Mucosa of descending colon (tissue), 3 donors: ENCODE results near the gene PHEX. TPM values are rescaled to one million over a fixed set of nuclear protein-coding genes. Genes with fewer than 3 reads are reported as not detected.

Source experiments
- ATAC-seq: fragments of 200-7000 bp; cut with Tn5 transposase; one replicate; pipeline ENCODE4 v1.9.1; 2020; ENCODE audit warnings: mild to moderate bottlenecking, moderate library complexity
- DNase-seq, 3 donors: peaks; one replicate each; pipeline ENCODE4 v3.0.0-alpha.2; 2020
- H3K36me3 ChIP-seq: fragments of 200-600 bp; one replicate; pipeline ENCODE4 v1.8.0; 2021; ENCODE audit warnings: low read depth, mild to moderate bottlenecking
- H3K4me1 ChIP-seq: fragments of 200-600 bp; one replicate; pipeline ENCODE4 v1.8.0; 2021; ENCODE audit warnings: low read depth, mild to moderate bottlenecking
- H3K4me3 ChIP-seq: fragments of 200-600 bp; one replicate; pipeline ENCODE4 v1.8.0; 2021; ENCODE audit warnings: mild to moderate bottlenecking
- H3K9me3 ChIP-seq: fragments of 200-600 bp; one replicate; pipeline ENCODE4 v1.8.0; 2021; ENCODE audit warnings: mild to moderate bottlenecking
- CTCF ChIP-seq: fragments of 200-600 bp; IDR thresholded peaks from one replicate; pipeline ENCODE4 v1.8.0; 2022; ENCODE audit warnings: antibody characterized with exemption, mild to moderate bottlenecking
- intact Hi-C, 2 donors: fragments of 100-400 bp; cut with DNase I in 1 of 2; cut with micrococcal nuclease in 1 of 2; formaldehyde crosslinking; loops; one replicate each; pipeline versions ENCODE4 v1.11.0 to v1.11.1; 2022; cut with DNase I, micrococcal nuclease
- total RNA-seq, 3 donors: library from RNA; stranded (reverse); fragmentation: NEBNext Ultra II Directional in 2 of 3; extraction: Animal tissue kit (Norgen Biotek cat#: 25700) in 2 of 3; gene quantifications; one replicate each; pipeline versions ENCODE4 v1.2.1 to v1.2.4, GENCODE V29; 2021 to 2023
- donor health status: DM: no; HTN: no; CAD: no; lungs with moderate emphysema.
- donor health status: DM: no; HTN: no; CAD: no.
- donor health status: DM: no; HTN: yes; CAD: no.

PHEX gene
- total RNA-seq, 3 donors from 2014 or later, result 0.19 TPM; not detected in 1

- no peaks in the 10 kb centered on the region for H3K9me3 ChIP-seq
- no peaks in the 10 kb centered on the region for H3K4me1 ChIP-seq
- no peak for DNase-seq
- TF ChIP-seq CTCF, result no peak
- no peak for ATAC-seq
- intact Hi-C loops, result no loop called here
- no peaks in the 10 kb centered on the region for H3K36me3 ChIP-seq
- H3K4me3 ChIP-seq, result no peak overlapping the region
These were observed 381 bp downstream of the PHEX start for GRCh38 chrX:22032506-22032905.

DNA sequence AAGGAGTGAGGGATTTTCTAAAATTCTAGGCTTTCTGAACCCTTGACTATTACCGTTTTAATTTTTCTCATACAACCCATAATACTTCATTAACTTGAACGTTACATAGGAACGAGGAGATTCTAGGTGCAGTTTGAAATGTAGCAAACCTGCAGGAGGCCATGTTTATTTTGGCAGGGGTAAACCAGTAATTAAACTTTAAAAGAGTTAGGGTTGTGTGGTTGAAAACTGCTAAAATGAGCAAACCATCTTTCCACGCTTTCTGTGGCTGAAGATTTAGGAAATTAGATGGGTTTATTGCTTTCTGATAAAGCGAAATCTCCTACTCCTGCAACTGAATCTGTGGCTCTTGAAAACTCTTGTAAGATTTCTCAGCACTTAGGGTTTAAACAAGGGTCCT lies 1.7 kb downstream of the PHEX start:
- Histone ChIP-seq H3K36me3 (no peaks in the 10 kb centered on the region), H3K4me3 (no peak overlapping the region), H3K9me3 (no peaks in the 10 kb centered on the region), H3K4me1 (no peaks in the 10 kb centered on the region)
- DNase-seq, result no peak
- no peak for TF ChIP-seq CTCF
- no peak for ATAC-seq
- intact Hi-C loops, result no loop called here

DNA sequence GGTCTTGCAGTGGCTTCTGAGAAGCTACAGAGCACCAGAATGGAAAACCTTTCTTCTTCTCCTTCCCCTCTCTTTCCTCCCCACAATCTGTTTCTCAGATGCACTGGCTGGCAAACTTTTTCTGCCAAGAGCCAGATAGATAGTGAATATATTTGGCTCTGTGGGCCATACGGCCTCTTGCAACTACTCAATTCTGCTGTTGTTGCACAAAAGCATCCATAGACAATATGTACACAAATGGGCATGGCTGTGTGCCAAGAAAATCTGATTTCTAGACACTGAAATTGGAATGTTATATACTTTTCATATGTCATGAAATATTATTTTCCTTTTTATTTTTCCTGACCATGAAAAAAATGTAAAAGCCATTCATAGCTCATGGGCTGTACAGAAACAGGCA lies 3.1 kb downstream of the PHEX start:
- intact Hi-C loops, result no loop called here
- H3K4me3 ChIP-seq, result no peak overlapping the region
- H3K36me3 ChIP-seq, result no peaks in the 10 kb centered on the region
- no peaks in the 10 kb centered on the region for H3K9me3 ChIP-seq
- no peaks in the 10 kb centered on the region for H3K4me1 ChIP-seq
- ATAC-seq, result no peak
- DNase-seq, result no peak
- no peak for TF ChIP-seq CTCF

DNA sequence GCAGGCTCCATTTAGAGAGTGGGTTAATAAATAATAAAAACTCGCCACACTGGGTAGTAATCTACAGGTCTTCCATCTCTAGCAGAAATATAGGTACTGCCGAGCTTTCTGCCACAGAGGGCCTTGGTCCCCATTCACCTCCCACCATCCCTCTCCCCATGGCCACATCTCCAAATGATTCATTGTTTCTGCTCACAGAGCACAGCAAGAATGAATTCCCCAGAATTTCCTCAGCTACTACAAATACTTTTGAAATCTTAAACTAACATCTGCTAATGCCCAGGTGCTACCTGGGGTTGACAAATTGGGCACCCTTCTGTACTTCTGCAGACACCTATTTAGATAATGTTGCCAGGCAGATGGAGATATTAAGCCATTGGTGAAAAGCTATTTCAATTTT lies 5.1 kb downstream of the PHEX start:
- Histone ChIP-seq H3K9me3 (no peaks in the 10 kb centered on the region), H3K36me3 (no peaks in the 10 kb centered on the region), H3K4me1 (no peaks in the 10 kb centered on the region), H3K4me3 (no peak overlapping the region)
- TF ChIP-seq CTCF, result no peak
- ATAC-seq, result no peak
- intact Hi-C loops, result no loop called here
- DNase-seq, result no peak

- no peaks in the 10 kb centered on the region for H3K4me1 ChIP-seq
- TF ChIP-seq CTCF, result no peak
- H3K36me3 ChIP-seq, result no peaks in the 10 kb centered on the region
- ATAC-seq (no peak), DNase-seq (no peak)
- no peaks in the 10 kb centered on the region for H3K9me3 ChIP-seq
- intact Hi-C loops, result no loop called here
- H3K4me3 ChIP-seq, result no peak overlapping the region
These were observed 5.9 kb downstream of the PHEX start for GRCh38 chrX:22037911-22038537.

DNA sequence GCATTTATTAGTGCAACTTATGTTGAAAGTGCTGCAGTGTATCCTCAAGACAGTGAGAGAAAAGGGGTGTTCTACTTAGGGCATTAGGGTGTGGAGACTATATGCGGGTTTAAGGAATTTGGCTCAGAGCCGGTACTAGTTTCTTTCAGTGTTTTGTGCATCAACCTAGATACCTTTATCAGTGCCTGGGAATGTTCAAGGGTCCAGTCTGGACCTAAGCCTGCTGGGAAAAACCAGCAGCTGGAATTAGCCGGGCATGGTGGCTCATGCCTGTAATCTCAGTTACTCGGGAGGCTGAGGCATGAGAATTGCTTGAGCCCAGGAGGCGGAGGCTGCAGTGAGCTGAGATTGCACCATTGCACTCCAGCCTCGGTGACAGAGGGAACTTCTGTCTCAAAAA lies 7.4 kb downstream of the PHEX start:
- Histone ChIP-seq H3K36me3 (no peaks in the 10 kb centered on the region), H3K4me3 (no peak overlapping the region), H3K4me1 (no peaks in the 10 kb centered on the region), H3K9me3 (no peaks in the 10 kb centered on the region)
- TF ChIP-seq CTCF, result no peak
- DNase-seq, result no peak
- intact Hi-C loops, result no loop called here
- ATAC-seq, result no peak
